Measurements from ENCODE around the gene PDE4B.
A peak's percentile ranks its signal among the peaks of the same experiment; 100 is the strongest.

Gene PDE4B

GRCh38 chr1:66262208-66262963 is 469.7 kb downstream of the PDE4B start:
- no peak for DNase-seq (ENCODE audit: low read depth)

GRCh38 chr1:66265268-66265667 is 472.6 kb downstream of the PDE4B start:
- DNase-seq (ENCODE audit: low read depth): no peak

- no peak for DNase-seq (ENCODE audit: low read depth)
Observed at GRCh38 chr1:66265796-66266195, 473.1 kb downstream of the PDE4B start.

GRCh38 chr1:66266350-66266749 is 473.7 kb downstream of the PDE4B start:
- no peak for DNase-seq (ENCODE audit: low read depth)

- no peak for DNase-seq (ENCODE audit: low read depth)
Observed at GRCh38 chr1:66266756-66267155, 474.1 kb downstream of the PDE4B start.

- no peak for DNase-seq (ENCODE audit: low read depth)
Observed at GRCh38 chr1:66267201-66267940, 474.7 kb downstream of the PDE4B start.

GRCh38 chr1:66269222-66269621 is 476.5 kb downstream of the PDE4B start:
- no peak for DNase-seq (ENCODE audit: low read depth)

GRCh38 chr1:66270119-66270812 is 477.6 kb downstream of the PDE4B start:
- no peak for DNase-seq (ENCODE audit: low read depth)

- DNase-seq (ENCODE audit: low read depth): no peak
Observed at GRCh38 chr1:66271216-66271903, 478.7 kb downstream of the PDE4B start.

- no peak for DNase-seq (ENCODE audit: low read depth)
Observed at GRCh38 chr1:66271904-66272254, 479.2 kb downstream of the PDE4B start.

- no peak for DNase-seq (ENCODE audit: low read depth)
Observed at GRCh38 chr1:66273656-66274055, 481.0 kb downstream of the PDE4B start.

GRCh38 chr1:66274634-66275033 is 481.9 kb downstream of the PDE4B start:
- DNase-seq (ENCODE audit: low read depth): no peak

GRCh38 chr1:66275083-66275482 is 482.4 kb downstream of the PDE4B start:
- no peak for DNase-seq (ENCODE audit: low read depth)

- no peak for DNase-seq (ENCODE audit: low read depth)
Observed at GRCh38 chr1:66275601-66276023, 482.9 kb downstream of the PDE4B start.

GRCh38 chr1:66276218-66276617 is 483.5 kb downstream of the PDE4B start:
- DNase-seq (ENCODE audit: low read depth): no peak

GRCh38 chr1:66278260-66279021 is 485.7 kb downstream of the PDE4B start:
- no peak for DNase-seq (ENCODE audit: low read depth)

GRCh38 chr1:66281808-66282207 is 489.1 kb downstream of the PDE4B start:
- DNase-seq (ENCODE audit: low read depth): no peak

- DNase-seq (ENCODE audit: low read depth): peak; percentile 19
Observed at GRCh38 chr1:66282343-66282852, 489.7 kb downstream of the PDE4B start.

- no peak for DNase-seq (ENCODE audit: low read depth)
Observed at GRCh38 chr1:66282891-66283621, 490.4 kb downstream of the PDE4B start.

- DNase-seq (ENCODE audit: low read depth): no peak
Observed at GRCh38 chr1:66283622-66284041, 490.9 kb downstream of the PDE4B start.

- no peak for DNase-seq (ENCODE audit: low read depth)
Observed at GRCh38 chr1:66284746-66285145, 492.1 kb downstream of the PDE4B start.
